ENCODE results near the gene FHAD1.

The FHAD1 gene

GRCh38 chr1:15248216-15248615, 1.2 kb downstream of the FHAD1 start:
- no peak for DNase-seq (ENCODE audit: low read depth)

DNA sequence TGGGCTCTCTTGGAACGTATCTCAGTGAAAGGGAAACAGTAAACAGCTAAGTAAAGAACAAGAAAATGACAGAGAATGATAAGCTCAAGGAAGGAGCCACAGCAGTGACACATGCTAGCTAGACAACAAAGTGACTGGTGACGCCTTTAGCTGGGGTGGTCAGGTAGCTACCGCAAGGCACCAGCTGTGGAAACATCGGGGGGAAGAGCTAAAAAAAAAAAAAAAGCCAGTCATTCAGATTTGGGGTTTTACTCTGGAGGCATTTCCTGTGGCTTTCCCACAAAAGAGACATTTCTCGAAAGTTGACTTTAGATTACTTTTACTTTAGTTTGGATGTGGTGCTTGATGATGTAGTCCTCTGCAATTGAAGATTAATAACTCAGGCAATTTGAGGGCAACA, 2.1 kb downstream of the FHAD1 start:
- peak; percentile 30 for DNase-seq (ENCODE audit: low read depth)

DNA sequence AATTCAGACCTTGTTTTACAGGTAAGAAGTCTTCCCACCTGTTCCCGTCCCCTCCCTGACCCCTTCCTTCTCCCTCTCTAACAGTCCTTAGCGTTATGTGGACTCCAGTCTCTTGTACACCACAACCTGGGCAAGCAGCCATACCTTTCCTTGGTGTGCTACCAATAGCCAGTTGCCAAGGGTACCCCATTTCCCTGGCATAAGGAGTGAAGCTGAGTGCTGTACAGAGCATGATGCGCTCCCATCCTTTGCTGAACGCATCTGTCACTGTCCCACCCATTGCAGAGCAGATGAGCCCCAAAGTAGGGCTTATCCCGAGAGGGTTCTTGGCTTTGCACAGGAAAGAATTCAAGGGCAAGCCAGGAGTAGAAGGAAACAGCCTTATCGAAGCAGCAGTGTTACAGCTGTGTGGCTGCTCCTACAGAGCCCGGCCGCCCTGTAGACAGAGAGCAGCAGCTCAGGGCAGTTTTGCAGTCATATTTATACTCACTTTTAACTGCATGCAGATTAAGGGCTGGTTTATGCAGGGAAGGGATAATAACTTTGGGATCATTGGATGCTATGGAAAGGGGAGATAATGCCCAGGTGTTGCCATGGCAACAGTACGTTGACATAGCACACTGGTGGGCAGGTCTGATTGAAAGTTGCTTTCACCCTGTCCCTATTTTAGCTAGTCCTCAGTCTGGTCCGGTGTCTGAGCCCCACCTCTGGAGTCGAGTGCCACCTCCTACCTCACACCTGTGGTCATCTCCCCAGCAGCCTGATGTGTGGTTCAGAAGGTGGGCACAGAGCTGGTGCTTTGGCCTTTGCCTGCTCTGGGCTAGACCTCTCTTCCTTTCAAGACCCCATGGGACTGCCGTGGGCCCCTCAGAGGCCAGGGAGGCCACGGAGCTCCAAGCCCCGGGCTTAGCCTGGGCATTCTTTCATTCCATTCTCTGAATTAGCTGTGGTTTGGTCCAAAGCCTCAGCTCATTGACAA, 5.1 kb downstream of the FHAD1 start:
- no peak for DNase-seq (ENCODE audit: low read depth)

GRCh38 chr1:15254559-15254958, 7.5 kb downstream of the FHAD1 start:
- no peak for DNase-seq (ENCODE audit: low read depth)

- DNase-seq (ENCODE audit: low read depth) = no peak
These were observed 8.6 kb downstream of the FHAD1 start for GRCh38 chr1:15255582-15256149.

DNA sequence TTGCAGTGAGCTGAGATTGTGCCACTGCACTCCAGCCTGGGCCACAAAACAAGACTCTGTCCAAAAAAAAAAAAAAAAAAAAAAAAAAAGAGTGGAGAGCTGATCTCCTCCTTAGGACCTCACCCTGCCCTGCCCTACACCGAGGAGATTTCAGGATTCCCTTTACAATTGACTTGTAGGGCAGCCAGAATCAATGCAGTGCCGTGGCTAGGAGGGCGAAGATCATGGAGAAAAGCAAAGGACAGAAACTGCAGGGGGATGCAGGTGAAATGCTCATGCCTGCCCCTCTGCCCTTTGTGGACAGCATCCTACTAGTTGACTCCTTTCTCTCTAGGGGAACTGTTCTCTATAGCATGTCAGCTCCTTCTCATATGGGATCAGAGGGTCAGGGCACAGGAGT, 9.6 kb downstream of the FHAD1 start:
- DNase-seq (ENCODE audit: low read depth) = no peak

DNA sequence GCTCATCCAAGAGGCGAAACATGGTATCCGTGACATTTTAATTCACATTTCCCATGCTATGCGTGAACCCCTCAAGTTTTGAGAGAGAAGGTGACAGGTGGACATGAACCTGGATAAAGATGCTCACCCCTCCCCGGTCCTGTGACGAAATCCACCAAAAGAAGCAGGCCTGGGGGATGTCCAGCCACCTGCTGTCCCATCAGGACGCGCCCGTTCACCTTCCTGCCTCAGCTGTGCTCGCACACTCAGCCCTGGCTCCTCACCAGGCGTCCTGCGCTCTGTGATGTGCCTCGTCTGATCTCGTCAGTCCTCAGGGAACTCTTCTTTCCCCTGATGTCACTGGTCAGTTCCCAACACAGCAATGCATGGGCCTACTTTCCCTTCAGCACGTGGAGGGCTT, 10.3 kb downstream of the FHAD1 start:
- no peak for DNase-seq (ENCODE audit: low read depth)

DNA sequence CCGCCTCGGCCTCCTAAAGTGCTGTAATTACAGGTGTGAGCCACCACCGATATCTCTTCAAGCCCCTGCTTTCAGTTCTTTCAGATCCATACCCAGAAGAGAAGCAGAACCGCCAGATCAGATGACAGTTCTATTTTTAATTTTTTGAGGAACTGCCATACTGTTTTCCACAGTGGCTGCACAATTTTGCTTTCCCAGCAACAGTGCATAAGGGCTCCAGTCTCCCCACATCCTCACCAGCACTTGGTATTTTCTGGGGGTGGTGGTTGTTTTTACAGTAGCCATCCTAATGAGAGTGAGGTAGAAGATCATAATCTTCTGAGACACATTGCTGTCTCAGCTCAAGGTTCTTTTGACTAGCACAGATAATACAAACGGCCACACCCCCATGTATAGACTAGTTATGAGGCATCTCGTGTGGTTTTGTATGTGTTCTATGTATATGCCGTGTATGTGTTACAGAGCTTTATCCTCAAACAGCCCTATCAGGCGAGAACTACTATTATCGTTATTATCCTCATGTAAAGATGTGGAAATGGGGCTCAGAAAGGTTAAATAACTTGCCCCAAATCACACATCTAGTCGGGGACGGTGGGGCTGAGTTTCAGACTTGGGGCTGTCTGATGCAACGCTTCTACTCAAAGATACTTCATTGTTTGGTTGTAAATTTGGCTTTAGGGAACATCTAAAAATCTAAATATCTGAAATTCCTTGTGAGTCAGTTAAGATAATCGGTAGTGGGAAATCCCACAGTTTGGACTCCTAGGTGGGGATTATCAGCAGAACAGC, 12.0 kb downstream of the FHAD1 start:
- DNase-seq (ENCODE audit: low read depth) = no peak

DNA sequence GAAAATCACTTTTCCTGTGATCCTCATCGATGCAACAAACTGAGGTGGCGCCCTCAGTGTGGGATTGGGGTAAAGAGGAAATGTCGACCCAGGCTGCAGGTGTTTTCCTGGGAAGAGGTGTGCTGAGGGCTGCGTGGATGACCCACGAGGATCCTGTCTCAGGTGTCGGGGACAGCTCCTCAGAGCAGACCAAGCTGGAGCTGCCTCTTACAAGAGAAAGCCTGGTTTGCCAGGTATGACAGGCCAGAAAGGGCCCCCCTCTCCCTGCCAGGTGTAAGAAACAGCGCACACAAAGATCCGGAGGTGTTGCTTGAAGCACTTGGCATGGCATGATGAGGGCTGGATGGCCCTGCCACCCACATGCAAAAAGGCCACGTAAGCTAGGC, 12.6 kb downstream of the FHAD1 start:
- no peak for DNase-seq (ENCODE audit: low read depth)

- no peak for DNase-seq (ENCODE audit: low read depth)
These were observed 13.6 kb downstream of the FHAD1 start for GRCh38 chr1:15260418-15261154.

- no peak for DNase-seq (ENCODE audit: low read depth)
These were observed 14.4 kb downstream of the FHAD1 start for GRCh38 chr1:15261155-15262002.

- no peak for DNase-seq (ENCODE audit: low read depth)
These were observed 15.0 kb downstream of the FHAD1 start for GRCh38 chr1:15262003-15262377.

DNA sequence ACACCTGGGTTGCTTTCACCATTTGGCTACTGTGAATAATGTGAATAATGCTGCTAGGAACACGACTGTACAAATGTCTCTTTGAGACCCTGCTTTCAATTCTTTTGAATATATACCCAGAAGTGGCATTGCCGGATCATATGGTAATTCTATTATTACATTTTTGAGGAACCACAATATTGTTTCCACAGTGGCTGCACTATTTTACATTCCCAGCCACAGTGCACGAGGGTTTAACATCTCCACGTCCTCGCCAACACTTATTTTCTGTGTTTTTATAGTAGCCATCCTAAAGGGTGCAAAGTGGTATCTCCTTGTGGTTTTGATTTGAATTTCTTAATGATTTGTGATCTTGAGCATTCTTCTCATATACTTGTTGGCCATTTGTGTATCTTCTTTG, 15.7 kb downstream of the FHAD1 start:
- no peak for DNase-seq (ENCODE audit: low read depth)

- DNase-seq (ENCODE audit: low read depth) = no peak
These were observed 17.7 kb downstream of the FHAD1 start for GRCh38 chr1:15264769-15265168.

- no peak for DNase-seq (ENCODE audit: low read depth)
These were observed 24.2 kb downstream of the FHAD1 start for GRCh38 chr1:15271196-15271595.

GRCh38 chr1:15272009-15272781, 25.2 kb downstream of the FHAD1 start:
- no peak for DNase-seq (ENCODE audit: low read depth)

DNA sequence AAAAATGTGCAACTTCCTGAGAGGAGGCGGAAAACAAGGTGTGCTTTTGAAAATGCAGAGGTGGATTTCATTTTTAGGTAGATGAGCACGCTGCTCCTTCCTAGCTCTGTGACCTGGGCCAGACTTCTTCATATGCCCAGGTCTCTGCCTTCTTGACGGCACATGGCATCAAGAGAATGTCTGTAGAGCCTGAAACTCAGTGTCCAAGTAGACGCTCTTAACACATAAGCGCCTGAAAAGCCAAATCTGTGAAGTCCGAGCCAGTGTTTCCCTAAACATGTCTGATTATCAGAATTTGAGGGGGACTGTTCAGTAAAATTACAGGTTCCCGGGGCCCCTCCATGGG, 25.7 kb downstream of the FHAD1 start:
- no peak for DNase-seq (ENCODE audit: low read depth)

DNA sequence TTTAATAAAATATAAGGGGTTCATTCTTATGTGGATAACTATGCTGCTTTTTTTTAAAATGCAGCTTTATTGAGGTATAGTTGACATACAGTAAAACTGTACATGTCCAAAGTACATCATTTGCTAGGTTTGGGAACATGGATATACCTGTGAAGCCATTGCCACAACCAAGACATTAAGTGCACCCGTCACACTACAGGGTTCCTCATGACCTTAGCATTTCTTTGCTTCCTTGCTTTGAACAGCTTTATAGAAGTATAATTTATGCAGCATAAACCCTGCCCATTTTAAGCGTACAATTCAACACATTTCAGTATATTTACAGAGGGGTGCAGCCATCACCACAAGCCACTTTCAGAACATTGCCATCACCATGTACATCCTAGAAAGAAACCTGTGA, 26.3 kb downstream of the FHAD1 start:
- no peak for DNase-seq (ENCODE audit: low read depth)

- no peak for DNase-seq (ENCODE audit: low read depth)
These were observed 29.1 kb downstream of the FHAD1 start for GRCh38 chr1:15275921-15276683.
